Measurements from ENCODE around the gene TDP1.
"Not testable (repeated sequence)": the region's sequence is repeated elsewhere in the genome, so short reads cannot be mapped to it uniquely, and the experiment has no call there.

The TDP1 gene

DNA sequence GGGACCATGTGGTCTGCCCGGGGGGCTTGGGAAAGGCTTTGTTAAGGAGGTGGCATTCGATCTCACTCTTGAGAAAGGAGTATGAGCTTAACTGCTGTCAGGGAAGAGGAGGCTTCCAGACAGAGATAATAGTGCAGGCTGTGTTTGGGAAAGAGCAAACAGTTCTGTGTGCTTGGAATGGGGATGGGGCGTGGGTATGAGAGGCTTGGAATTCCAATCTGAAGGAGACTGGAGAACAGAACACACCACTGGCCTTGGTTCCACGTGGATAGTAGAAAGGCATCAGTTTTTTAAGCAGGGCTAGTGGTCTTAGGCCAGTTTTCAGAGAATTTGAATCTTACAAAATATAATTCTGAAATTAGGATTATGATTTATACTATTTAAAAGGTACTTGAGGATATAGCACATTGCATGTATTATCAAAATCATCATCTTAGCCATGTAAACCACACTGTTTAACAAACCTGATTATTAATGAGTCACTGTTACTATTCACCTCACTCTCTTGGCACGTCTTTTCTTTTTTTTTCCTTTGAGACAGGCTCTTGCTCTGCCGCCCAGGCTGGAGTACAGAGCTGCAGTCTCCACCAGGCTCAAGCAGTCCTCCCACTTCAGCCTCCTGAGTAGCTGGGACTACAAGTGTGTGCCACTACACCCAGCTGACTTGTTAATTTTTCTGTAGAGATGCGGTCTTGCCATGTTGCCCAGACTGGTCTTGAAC is 67.6 kb downstream of the TDP1 start:
- no peaks in the 10 kb centered on the region for H3K4me1 ChIP-seq
- H3K27me3 ChIP-seq (ENCODE audit: low read depth) = no peaks in the 10 kb centered on the region
- in situ Hi-C loops (cut with MboI; ENCODE audit: low sequenced_read_pairs) = no loop called here
- H3K36me3 ChIP-seq (replicated peaks) = peaks cover 55% of the 10 kb centered on the region
- DNase-seq (ENCODE audit: low spot score in 2 of 2) = no peak
- no peaks in the 10 kb centered on the region for H3K9me3 ChIP-seq
- no peak overlapping the region for H3K4me3 ChIP-seq

DNA sequence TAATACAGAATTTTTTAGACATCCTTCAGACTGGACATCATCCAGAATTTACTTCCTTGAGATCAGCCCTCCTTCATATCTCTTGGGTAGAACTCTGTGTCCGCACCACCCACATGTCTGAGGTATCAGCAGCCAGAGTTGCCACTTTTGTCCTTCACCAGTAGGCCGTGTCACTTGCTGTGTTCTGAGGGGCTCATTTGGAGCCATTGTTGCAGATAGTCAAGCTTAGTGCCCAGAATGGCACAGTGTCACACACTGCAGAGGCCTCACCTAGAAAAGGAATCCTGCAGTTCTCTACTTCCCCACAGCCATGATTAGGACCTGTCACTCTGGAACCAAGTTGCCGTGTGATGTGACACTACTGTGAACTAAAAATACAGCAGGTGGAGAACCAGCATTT is 69.2 kb downstream of the TDP1 start:
- H3K4me1 ChIP-seq = no peaks in the 10 kb centered on the region
- DNase-seq (ENCODE audit: low spot score in 2 of 2) = no peak
- H3K9me3 ChIP-seq = no peaks in the 10 kb centered on the region
- no peaks in the 10 kb centered on the region for H3K27me3 ChIP-seq (ENCODE audit: low read depth)
- in situ Hi-C loops (cut with MboI; ENCODE audit: low sequenced_read_pairs) = no loop called here
- peaks cover 42% of the 10 kb centered on the region for H3K36me3 ChIP-seq (replicated peaks)
- H3K4me3 ChIP-seq = no peak overlapping the region

- H3K4me3 ChIP-seq; H3K4me1 ChIP-seq; in situ Hi-C loops (cut with MboI; ENCODE audit: low sequenced_read_pairs); DNase-seq (ENCODE audit: low spot score in 2 of 2); H3K27me3 ChIP-seq (ENCODE audit: low read depth); H3K9me3 ChIP-seq: not testable (repeated sequence)
- peaks cover 38% of the 10 kb centered on the region for H3K36me3 ChIP-seq (replicated peaks)
Observed at GRCh38 chr14:90026608-90027007, 70.9 kb downstream of the TDP1 start.

GRCh38 chr14:90027842-90028241 is 72.1 kb downstream of the TDP1 start:
- H3K4me1 ChIP-seq = no peaks in the 10 kb centered on the region
- H3K27me3 ChIP-seq (ENCODE audit: low read depth) = no peaks in the 10 kb centered on the region
- no peak for DNase-seq (ENCODE audit: low spot score in 2 of 2)
- H3K36me3 ChIP-seq (replicated peaks) = peaks cover 36% of the 10 kb centered on the region
- no peaks in the 10 kb centered on the region for H3K9me3 ChIP-seq
- in situ Hi-C loops (cut with MboI; ENCODE audit: low sequenced_read_pairs) = no loop called here
- H3K4me3 ChIP-seq = no peak overlapping the region

DNA sequence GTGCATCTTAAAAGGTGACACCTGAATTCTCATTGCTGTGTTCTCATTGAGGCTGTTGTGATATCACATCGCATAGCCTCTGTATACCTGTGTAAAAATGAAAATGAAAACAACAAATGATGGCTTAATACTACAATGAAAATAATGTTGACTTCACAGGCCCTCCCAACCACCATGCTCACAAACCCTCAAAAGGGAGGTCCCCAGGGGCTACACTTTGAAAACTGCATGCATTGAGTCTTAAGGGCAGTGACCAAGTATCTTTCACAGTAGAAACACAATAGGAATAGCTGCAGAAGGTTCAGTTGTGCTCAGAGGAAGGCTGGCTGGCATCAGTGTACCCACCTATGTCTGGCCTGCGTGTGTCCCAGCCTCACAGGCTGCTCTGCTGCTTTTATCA is 78.4 kb downstream of the TDP1 start:
- in situ Hi-C loops (cut with MboI; ENCODE audit: low sequenced_read_pairs) = no loop called here
- Histone ChIP-seq H3K36me3 (replicated peaks) (peaks cover 26% of the 10 kb centered on the region), H3K9me3 (no peaks in the 10 kb centered on the region), H3K4me3 (no peak overlapping the region), H3K4me1 (no peaks in the 10 kb centered on the region), H3K27me3 (ENCODE audit: low read depth) (no peaks in the 10 kb centered on the region)
- DNase-seq (ENCODE audit: low spot score in 2 of 2) = no peak

DNA sequence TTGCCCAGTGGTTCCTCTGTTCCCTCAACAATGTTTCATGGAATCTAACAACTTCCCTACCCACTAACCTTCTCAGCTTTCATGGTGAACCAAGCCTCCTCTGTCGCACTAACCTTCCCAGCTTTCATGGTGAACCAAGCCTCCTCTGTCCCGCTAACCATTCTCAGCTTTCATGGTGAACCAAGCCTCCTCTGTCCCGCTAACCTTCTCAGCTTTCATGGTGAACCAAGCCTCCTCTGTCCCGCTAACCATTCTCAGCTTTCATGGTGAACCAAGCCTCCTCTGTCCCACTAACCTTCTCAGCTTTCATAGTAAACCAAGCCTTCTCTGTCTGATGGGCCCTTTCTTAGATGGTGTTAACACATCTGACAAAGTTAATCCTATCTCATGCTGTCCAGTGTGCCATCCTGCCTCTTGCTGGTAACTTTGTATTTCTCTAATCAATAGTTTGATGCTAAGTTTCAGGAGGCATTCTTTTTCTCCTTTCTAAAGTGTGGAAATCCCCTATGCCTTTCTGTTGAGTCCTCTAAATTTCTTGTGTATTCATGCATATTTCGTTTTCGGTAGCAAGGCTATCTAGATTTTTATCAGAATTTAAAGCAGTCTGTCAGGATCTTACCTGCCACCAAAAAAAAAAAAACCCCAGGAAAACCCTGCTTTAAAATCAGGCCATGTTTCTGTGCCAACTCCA is 79.3 kb downstream of the TDP1 start:
- H3K36me3 ChIP-seq (replicated peaks) = peaks cover 26% of the 10 kb centered on the region
- in situ Hi-C loops (cut with MboI; ENCODE audit: low sequenced_read_pairs) = no loop called here
- no peak overlapping the region for H3K4me3 ChIP-seq

DNA sequence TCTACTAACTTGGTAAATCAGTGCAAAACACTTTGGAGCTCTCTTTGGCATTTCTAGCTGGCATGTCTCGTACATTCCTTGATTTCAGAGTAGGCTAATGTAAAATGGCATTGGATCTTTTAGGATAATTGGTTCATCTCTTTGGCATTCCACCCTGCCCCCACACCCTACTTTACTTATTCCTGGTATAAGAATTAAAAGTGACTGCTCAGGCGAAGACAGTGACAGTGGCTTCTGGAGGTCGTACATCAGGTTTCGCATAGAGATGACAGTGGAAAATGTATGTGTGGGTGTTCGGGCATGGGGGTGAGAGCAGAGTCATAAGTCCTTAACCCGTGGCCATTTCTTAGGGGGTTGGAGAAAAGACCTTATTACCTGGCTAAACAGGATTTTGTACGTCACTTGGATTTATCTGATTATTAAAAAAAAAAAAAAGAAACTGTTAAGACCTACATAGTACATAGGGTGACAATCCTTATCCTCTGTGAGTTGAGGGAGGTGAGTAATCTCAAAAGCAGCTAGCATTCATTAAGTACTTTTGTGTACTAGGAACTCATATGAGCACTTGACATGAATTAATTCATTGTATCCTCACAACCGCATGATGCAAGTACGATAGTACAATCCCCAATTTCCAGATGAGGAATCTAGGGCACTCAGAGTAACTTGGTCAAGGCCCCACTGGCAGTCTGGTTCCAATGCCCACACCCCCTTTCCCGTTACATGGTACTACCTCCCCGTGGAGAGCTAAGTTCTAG is 83.7 kb downstream of the TDP1 start:
- H3K9me3 ChIP-seq = no peaks in the 10 kb centered on the region
- DNase-seq (ENCODE audit: low spot score in 2 of 2) = no peak
- no peaks in the 10 kb centered on the region for H3K27me3 ChIP-seq (ENCODE audit: low read depth)
- in situ Hi-C loops (cut with MboI; ENCODE audit: low sequenced_read_pairs) = no loop called here
- H3K4me1 ChIP-seq = no peaks in the 10 kb centered on the region
- no peak overlapping the region for H3K4me3 ChIP-seq
- peaks cover 10% of the 10 kb centered on the region for H3K36me3 ChIP-seq (replicated peaks)

More for the DNA sequence above, 79.3 kb downstream of the TDP1 start:
- no peak for DNase-seq (ENCODE audit: low spot score in 2 of 2)
- H3K27me3 ChIP-seq (ENCODE audit: low read depth) = no peaks in the 10 kb centered on the region
- H3K9me3 ChIP-seq = no peaks in the 10 kb centered on the region
- H3K4me1 ChIP-seq = no peaks in the 10 kb centered on the region

GRCh38 chr14:90040411-90040810 is 84.7 kb downstream of the TDP1 start:
- Histone ChIP-seq H3K27me3 (ENCODE audit: low read depth) (no peaks in the 10 kb centered on the region), H3K4me1 (no peaks in the 10 kb centered on the region), H3K9me3 (no peaks in the 10 kb centered on the region), H3K4me3 (no peak overlapping the region), H3K36me3 (replicated peaks) (peaks cover 10% of the 10 kb centered on the region)
- DNase-seq (ENCODE audit: low spot score in 2 of 2) = no peak
- in situ Hi-C loops (cut with MboI; ENCODE audit: low sequenced_read_pairs) = no loop called here

GRCh38 chr14:90042496-90043252 is 86.9 kb downstream of the TDP1 start:
- H3K27me3 ChIP-seq (ENCODE audit: low read depth) = no peaks in the 10 kb centered on the region
- in situ Hi-C loops (cut with MboI; ENCODE audit: low sequenced_read_pairs) = no loop called here
- H3K4me3 ChIP-seq = no peak overlapping the region
- DNase-seq (ENCODE audit: low spot score in 2 of 2) = no peak
- H3K9me3 ChIP-seq = no peaks in the 10 kb centered on the region
- no peaks in the 10 kb centered on the region for H3K4me1 ChIP-seq
- peaks cover 8% of the 10 kb centered on the region; the same call in 1 of the 2 replicates for H3K36me3 ChIP-seq (replicated peaks)

- Histone ChIP-seq H3K4me3 (no peak overlapping the region), H3K4me1 (no peaks in the 10 kb centered on the region), H3K27me3 (ENCODE audit: low read depth) (no peaks in the 10 kb centered on the region), H3K36me3 (replicated peaks) (peaks cover 3% of the 10 kb centered on the region; the same call in 1 of the 2 replicates), H3K9me3 (no peaks in the 10 kb centered on the region)
- in situ Hi-C loops (cut with MboI; ENCODE audit: low sequenced_read_pairs) = no loop called here
- no peak for DNase-seq (ENCODE audit: low spot score in 2 of 2)
Observed at GRCh38 chr14:90045616-90046015, 89.9 kb downstream of the TDP1 start.

DNA sequence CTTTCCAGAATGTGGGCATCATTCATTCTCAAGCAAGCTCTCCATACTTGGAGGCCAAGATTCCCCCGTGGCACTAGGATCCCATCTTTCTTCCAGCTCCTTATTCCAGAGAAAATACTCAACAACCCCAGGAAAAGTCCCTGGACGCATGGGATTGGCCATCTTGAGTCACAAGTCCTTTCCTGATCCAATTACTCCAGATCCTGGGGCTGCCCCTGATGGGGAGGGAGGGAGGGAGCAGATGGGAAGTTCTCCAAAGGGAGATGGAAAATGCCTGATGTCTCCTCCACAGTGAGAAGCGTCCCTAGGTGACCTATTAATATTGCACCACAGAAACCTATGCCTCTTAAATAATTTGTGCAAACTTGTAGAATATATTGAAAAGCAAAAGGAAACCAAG is 93.7 kb downstream of the TDP1 start:
- in situ Hi-C loops (cut with MboI; ENCODE audit: low sequenced_read_pairs) = no loop called here
- Histone ChIP-seq H3K9me3 (no peaks in the 10 kb centered on the region), H3K27me3 (ENCODE audit: low read depth) (no peaks in the 10 kb centered on the region; the same call in 1 of the 2 replicates), H3K4me1 (no peaks in the 10 kb centered on the region), H3K36me3 (replicated peaks) (no peaks in the 10 kb centered on the region; the same call in 1 of the 2 replicates), H3K4me3 (no peak overlapping the region)
- DNase-seq (ENCODE audit: low spot score in 2 of 2) = no peak

DNA sequence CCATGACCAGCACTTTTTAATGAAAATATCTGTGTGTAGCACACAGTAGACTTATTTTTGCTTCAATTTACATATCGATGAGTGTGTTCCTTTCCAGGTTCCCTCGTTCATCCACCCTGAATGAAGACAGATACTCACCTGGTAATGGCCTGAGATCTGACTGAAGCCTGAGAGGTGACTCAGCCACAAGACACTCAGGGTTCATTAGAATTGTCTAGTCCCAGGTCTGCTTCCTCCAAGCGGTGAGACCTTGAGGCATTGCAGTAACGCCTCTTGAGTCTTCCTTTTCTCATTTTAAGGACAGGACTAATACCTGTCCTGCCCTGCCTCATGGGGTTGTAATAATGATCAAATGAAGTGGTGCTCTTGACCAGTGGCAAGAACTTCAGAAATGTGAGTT is 94.5 kb downstream of the TDP1 start:
- no peaks in the 10 kb centered on the region; the same call in 1 of the 2 replicates for H3K36me3 ChIP-seq (replicated peaks)
- no peak overlapping the region for H3K4me3 ChIP-seq
- H3K4me1 ChIP-seq = no peaks in the 10 kb centered on the region
- H3K27me3 ChIP-seq (ENCODE audit: low read depth) = peaks cover 2% of the 10 kb centered on the region
- DNase-seq (ENCODE audit: low spot score in 2 of 2) = no peak
- in situ Hi-C loops (cut with MboI; ENCODE audit: low sequenced_read_pairs) = no loop called here
- H3K9me3 ChIP-seq = no peaks in the 10 kb centered on the region

- DNase-seq (ENCODE audit: low spot score in 2 of 2) = no peak
- in situ Hi-C loops (cut with MboI; ENCODE audit: low sequenced_read_pairs) = no loop called here
- Histone ChIP-seq H3K9me3 (no peaks in the 10 kb centered on the region), H3K4me1 (peaks cover 3% of the 10 kb centered on the region), H3K27me3 (ENCODE audit: low read depth) (peaks cover 2% of the 10 kb centered on the region), H3K4me3 (no peak overlapping the region), H3K36me3 (replicated peaks) (no peaks in the 10 kb centered on the region)
Observed at GRCh38 chr14:90053044-90053443, 97.3 kb downstream of the TDP1 start.
